B cell (primary cell): ENCODE data around the gene ADA. TPM values are rescaled to one million over a fixed set of nuclear protein-coding genes. Genes with fewer than 3 reads are reported as not detected.
"Not testable (repeated sequence)": the region's sequence is repeated elsewhere in the genome, so short reads cannot be mapped to it uniquely, and the experiment has no call there.

ENCODE experiments used
- ATAC-seq: fragments of 200-7000 bp; cut with Tn5 transposase; one replicate; pipeline ENCODE4 v1.10.0; 2021; ENCODE audit warnings: low read depth, mild to moderate bottlenecking, moderate number of reproducible peaks, moderate library complexity
- CTCF ChIA-PET: fragments of 350-600 bp; sonication (Branson Sonifier 250); formaldehyde crosslinking; loops from one replicate; lab custom pipeline; 2021; ENCODE audit warnings: antibody characterized with exemption, inconsistent platforms; lab: Charles Lee
- POLR2A ChIA-PET: fragments of 350-600 bp; sonication (Branson Sonifier 250); formaldehyde crosslinking; loops from one replicate; lab custom pipeline; 2021; ENCODE audit warnings: antibody characterized with exemption; lab: Charles Lee
- DNase-seq: peaks from one replicate; pipeline ENCODE4 v3.0.0; 2013
- H2AFZ ChIP-seq: 2 replicates; pipeline ENCODE4 v1.6.1; 2012; ENCODE audit warnings: mild to moderate bottlenecking, low read depth, low read length; ENCODE audit not compliant: insufficient read depth, poor library complexity, severe bottlenecking
- H3K27ac ChIP-seq, 2 donors: 1 replicate in 1 of 2; 2 replicates in 1 of 2; pipeline ENCODE4 v1.5.1; 2012 to 2013; ENCODE audit warnings: low read length in 2 of 2, mild to moderate bottlenecking in 2 of 2, moderate library complexity in 1 of 2
- H3K27me3 ChIP-seq, 4 experiments: fragments of 200-600 bp in 1 of 4; sonication (generic) in 1 of 4; replicated peaks in 1 of 4; 1 replicate in 2 of 4; 2 replicates in 2 of 4; pipeline versions ENCODE4 v1.6.1 to v1.7.0; 2013 to 2016; ENCODE audit warnings: low read length in 3 of 4, mild to moderate bottlenecking in 2 of 4, mixed read lengths in 1 of 4, moderate library complexity in 1 of 4; ENCODE audit not compliant: insufficient read depth in 4 of 4, control insufficient read depth in 3 of 4; ENCODE audit errors: control extremely low read depth in 1 of 4
- H3K36me3 ChIP-seq, 2 experiments: replicated peaks in 1 of 2; 1 replicate in 1 of 2; 2 replicates in 1 of 2; pipeline versions ENCODE4 v1.6.1 to v1.7.1; 2013; ENCODE audit warnings: low read length in 1 of 2; ENCODE audit not compliant: insufficient read depth in 2 of 2, control insufficient read depth in 1 of 2; ENCODE audit errors: control extremely low read depth in 1 of 2, extremely low read depth in 1 of 2
- H3K4me1 ChIP-seq, 2 donors: fragments of 200-600 bp in 1 of 2; sonication (generic) in 1 of 2; 1 replicate in 1 of 2; 2 replicates in 1 of 2; pipeline versions ENCODE4 v1.5.1 to v1.6.1; 2013 to 2017; ENCODE audit warnings: low read length in 2 of 2; ENCODE audit not compliant: control insufficient read depth in 2 of 2, insufficient read depth in 2 of 2
- H3K4me2 ChIP-seq: replicated peaks from 2 replicates; pipeline ENCODE3; 2012; ENCODE audit warnings: mild to moderate bottlenecking, low read depth, low read length; ENCODE audit not compliant: poor library complexity, severe bottlenecking
- H3K4me3 ChIP-seq, 5 experiments: fragments of 200-600 bp in 1 of 5; sonication (generic) in 1 of 5; 1 replicate in 3 of 5; 2 replicates in 2 of 5; pipeline versions ENCODE4 v1.5.1 to v1.7.0; 2011 to 2016; ENCODE audit warnings: low read length in 4 of 5, mild to moderate bottlenecking in 4 of 5, low read depth in 2 of 5, control low read depth in 1 of 5, moderate library complexity in 1 of 5; ENCODE audit not compliant: insufficient read depth in 1 of 5; ENCODE audit errors: control extremely low read depth in 1 of 5, extremely low read depth in 1 of 5
- H3K79me2 ChIP-seq: fragments of 200-600 bp; sonication (generic); one replicate; pipeline ENCODE4 v1.6.0; 2016; ENCODE audit warnings: low read length; ENCODE audit not compliant: control insufficient read depth, insufficient read depth
- H3K9ac ChIP-seq: fragments of 200-600 bp; sonication (generic); 2 replicates; pipeline ENCODE4 v1.6.1; 2017; ENCODE audit warnings: mild to moderate bottlenecking, low read length, moderate library complexity
- H3K9me3 ChIP-seq, 3 donors: one replicate each; pipeline versions ENCODE4 v1.6.1 to v1.7.1; 2013; ENCODE audit warnings: low read length in 2 of 3; ENCODE audit not compliant: control insufficient read depth in 2 of 3, insufficient read depth in 1 of 3; ENCODE audit errors: control extremely low read depth in 1 of 3
- H4K20me1 ChIP-seq: 2 replicates; pipeline ENCODE4 v1.6.0; 2012; ENCODE audit warnings: mild to moderate bottlenecking, low read length; ENCODE audit not compliant: insufficient read depth, control insufficient read depth, poor library complexity, severe bottlenecking
- H3K27ac Mint-ChIP-seq: one replicate; pipeline ENCODE4 v1.8.0; 2021; ENCODE audit warnings: mixed read lengths
- H3K27me3 Mint-ChIP-seq: one replicate; pipeline ENCODE4 v1.8.0; 2021; ENCODE audit warnings: mixed read lengths
- H3K4me1 Mint-ChIP-seq: one replicate; pipeline ENCODE4 v1.8.0; 2021; ENCODE audit warnings: mixed read lengths
- H3K4me3 Mint-ChIP-seq: one replicate; pipeline ENCODE4 v1.8.0; 2021; ENCODE audit warnings: mixed read lengths
- H3K9me3 Mint-ChIP-seq: one replicate; pipeline ENCODE4 v1.8.0; 2022; ENCODE audit warnings: mixed read lengths; ENCODE audit not compliant: insufficient read depth
- CTCF ChIP-seq: fragments of 200-600 bp; IDR thresholded peaks from one replicate; pipeline ENCODE4 v1.8.0; 2022; ENCODE audit warnings: antibody characterized with exemption, mild to moderate bottlenecking
- WGBS: methylation state at CpG from one replicate; pipeline ENCODE4 v1.1.5; 2013; ENCODE audit warnings: missing lambda C conversion rate; ENCODE audit not compliant: insufficient coverage; 5-methylcytosine and 5-hydroxymethylcytosine counted together
- intact Hi-C: fragments of 100-400 bp; cut with micrococcal nuclease; formaldehyde crosslinking; loops from one replicate; pipeline ENCODE4 v1.10.0; 2022
- polyA plus RNA-seq: library from polyadenylated mRNA; depleted of rRNA; stranded (reverse); fragments of >200 nt; gene quantifications from 2 replicates; pipeline ENCODE4 v1.2.3, GENCODE V29; 2012
- total RNA-seq, 2 donors: library from RNA; stranded (reverse); fragments of 120-200 nt in 1 of 2; gene quantifications; 1 replicate in 1 of 2; 2 replicates in 1 of 2; pipeline versions ENCODE4 v1.2.3 to v1.2.4, GENCODE V29; 2013 to 2022

The ADA gene
- total and polyA plus RNA-seq, 2 donors (not counting 1 experiment from before 2014, with no cell fraction given): 10.0 to 34.2 TPM

GRCh38 chr20:44589537-44589936 lies 62.0 kb downstream of the ADA start:
- H3K27ac Mint-ChIP-seq: peak overlapping the region; percentile 93
- ATAC-seq (no peak), DNase-seq (no peak)
- Histone ChIP-seq H4K20me1 (no peaks in the 10 kb centered on the region), H3K27me3 (no peaks in the 10 kb centered on the region), H3K4me1 (peaks cover 95 to 98% of the 10 kb centered on the region in 2 donors), H3K9ac (peak overlapping the region; percentile 1), H2AFZ (no peak overlapping the region), H3K36me3 (peaks cover 0 to 43% of the 10 kb centered on the region in 2 experiments), H3K27ac (peak overlapping the region; percentile 85 to 89), H3K4me3 (no peak overlapping the region), H3K9me3 (no peaks in the 10 kb centered on the region), H3K79me2 (peaks cover 82% of the 10 kb centered on the region), H3K4me2 (peak overlapping the region; percentile 59)
- intact Hi-C loops: loop anchor here (10.0 kb wide), 2 partner anchors 375 kb away; partner anchors contain the start of genes OSER1, STK4 and TOMM34
- H3K9me3 Mint-ChIP-seq: no peaks in the 10 kb centered on the region
- peak overlapping the region; percentile 12 for H3K4me3 Mint-ChIP-seq
- WGBS: no CpG with 5 or more reads among the region's 4 CpGs
- POLR2A ChIA-PET: interaction anchor here (0.7 kb wide), 1 partner anchor 13 kb away, joined by 3 read pairs; no protein-coding TSS in a partner anchor
- TF ChIP-seq CTCF: no peak
- peaks cover 94% of the 10 kb centered on the region for H3K4me1 Mint-ChIP-seq
- CTCF ChIA-PET: interaction anchor here (1.7 to 24.0 kb wide), 3 partner anchors 13 to 54 kb away, joined by 8 to 772 read pairs (median 105); no protein-coding TSS in a partner anchor
- H3K27me3 Mint-ChIP-seq: no peaks in the 10 kb centered on the region

- H2AFZ ChIP-seq, DNase-seq, H3K9me3 Mint-ChIP-seq, H3K27me3 ChIP-seq, ATAC-seq, H4K20me1 ChIP-seq, H3K9me3 ChIP-seq, H3K27me3 Mint-ChIP-seq: not testable (repeated sequence)
- peak overlapping the region; percentile 74 for H3K4me2 ChIP-seq
- H3K4me1 ChIP-seq: peaks cover 91 to 98% of the 10 kb centered on the region in 2 donors
- H3K4me3 ChIP-seq: peak overlapping the region in 2 of 5 experiments; percentile 13 to 38
- CTCF ChIA-PET: interaction anchor here (0.6 to 24.0 kb wide), 6 partner anchors 12 to 95 kb away, joined by 3 to 772 read pairs (median 4); no protein-coding TSS in a partner anchor
- H3K4me1 Mint-ChIP-seq: peaks cover 93% of the 10 kb centered on the region
- H3K4me3 Mint-ChIP-seq: peak overlapping the region; percentile 92
- intact Hi-C loops: loop anchor here (10.0 kb wide), 2 partner anchors 374 to 376 kb away; partner anchors contain the start of genes OSER1, STK4 and TOMM34
- POLR2A ChIA-PET: interaction anchor here (2.9 kb wide), 1 partner anchor 21 kb away, joined by 19 read pairs; no protein-coding TSS in a partner anchor
- H3K36me3 ChIP-seq: peaks cover 0 to 34% of the 10 kb centered on the region in 2 experiments
- peak overlapping the region; percentile 85 to 89 for H3K27ac ChIP-seq
- peaks cover 82% of the 10 kb centered on the region for H3K79me2 ChIP-seq
- 41% methylated on average over 8 of the region's 9 CpGs for WGBS
- H3K9ac ChIP-seq: peak overlapping the region; percentile 34
- H3K27ac Mint-ChIP-seq: peak overlapping the region; percentile 91
Observed at GRCh38 chr20:44588321-44588720, 63.2 kb downstream of the ADA start.
